ENCODE data around the gene HCK.

HCK gene

GRCh38 chr20:32144898-32145662, 93.0 kb downstream of the HCK start:
- no peaks in the 10 kb centered on the region for H3K27me3 Mint-ChIP-seq
- peaks cover 55 to 67% of the 10 kb centered on the region in 2 donors for H3K36me3 Mint-ChIP-seq
- no peaks in the 10 kb centered on the region for H3K4me1 Mint-ChIP-seq
- no peak for DNase-seq
- peak overlapping the region; percentile 37 for H3K27ac Mint-ChIP-seq
- H3K4me3 Mint-ChIP-seq = no peak overlapping the region
- no peaks in the 10 kb centered on the region for H3K9me3 Mint-ChIP-seq
- no peak for ATAC-seq (replicated peaks)

DNA sequence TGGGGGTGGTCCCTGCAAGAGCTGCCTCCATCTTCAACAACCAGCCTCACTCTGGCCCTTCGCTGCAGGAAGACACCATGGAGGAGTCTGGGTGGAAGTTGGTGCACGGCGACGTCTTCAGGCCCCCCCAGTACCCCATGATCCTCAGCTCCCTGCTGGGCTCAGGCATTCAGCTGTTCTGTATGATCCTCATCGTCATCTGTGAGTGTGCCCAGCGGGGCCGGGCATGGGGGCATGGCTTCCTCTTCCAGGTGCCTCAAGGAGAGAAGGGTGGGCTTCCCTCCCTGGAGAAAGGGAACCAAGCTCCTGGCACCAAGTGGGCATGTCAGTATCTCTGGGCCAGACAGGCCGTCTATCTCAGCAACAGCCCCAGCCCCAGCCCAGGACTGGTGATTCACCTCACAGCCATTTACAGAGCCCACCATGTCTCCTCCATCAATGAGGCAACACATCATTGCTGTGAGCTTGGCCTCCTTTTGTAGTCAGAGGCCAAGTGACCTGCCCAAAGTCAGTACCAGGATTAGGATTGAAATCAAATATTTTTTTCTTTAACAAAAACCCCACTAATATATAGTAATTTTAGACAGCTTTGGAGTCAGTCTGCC, 97.6 kb downstream of the HCK start:
- DNase-seq = no peak
- Mint-ChIP-seq H3K27ac (no peak overlapping the region), H3K36me3 (peaks cover 46 to 64% of the 10 kb centered on the region in 2 donors), H3K9me3 (no peaks in the 10 kb centered on the region), H3K4me1 (peaks cover 1 to 3% of the 10 kb centered on the region in 2 donors), H3K4me3 (no peak overlapping the region), H3K27me3 (no peaks in the 10 kb centered on the region)
- ATAC-seq (replicated peaks) = no peak

GRCh38 chr20:32150291-32150848, 98.3 kb downstream of the HCK start:
- H3K9me3 Mint-ChIP-seq = no peaks in the 10 kb centered on the region
- peaks cover 8 to 10% of the 10 kb centered on the region in 2 donors for H3K4me1 Mint-ChIP-seq
- H3K36me3 Mint-ChIP-seq = peaks cover 43 to 66% of the 10 kb centered on the region in 2 donors
- ATAC-seq (replicated peaks) (no peak), DNase-seq (no peak)
- no peak overlapping the region for H3K4me3 Mint-ChIP-seq
- no peaks in the 10 kb centered on the region for H3K27me3 Mint-ChIP-seq
- peak overlapping the region; percentile 72 for H3K27ac Mint-ChIP-seq

All from stimulated activated naive B cell treated with anti-CD40 and anti-IgM and Interleukin-4, amounts not matched to agents 10 μg/mL and 1 μg/mL and 100 μg/mL, for 72 hours (primary cell).